HepG2 (cell line): ENCODE results near the gene MYO7A. TPM values are rescaled to one million over a fixed set of nuclear protein-coding genes. Genes with fewer than 3 reads are reported as not detected.

Experiments used
- ATF3 ChIP-seq: sonication (generic); formaldehyde crosslinking; IDR thresholded peaks from 2 replicates; pipeline ENCODE4 v1.4.0; 2020; ENCODE audit warnings: missing genetic modification reagents
- ATF4 ChIP-seq, 2 experiments: fragments of 450-650 bp in 1 of 2; sonication (generic) in 1 of 2; formaldehyde crosslinking; IDR thresholded peaks; 2 replicates each; pipeline versions ENCODE4 v1.5.0 to v1.8.0; 2020 to 2022; ENCODE audit warnings: mild to moderate bottlenecking in 1 of 2, missing genetic modification reagents in 1 of 2
- CTCF ChIP-seq: sonication (generic); formaldehyde crosslinking; IDR thresholded peaks from 2 replicates; pipeline ENCODE4 v1.5.0; 2020; ENCODE audit warnings: mild to moderate bottlenecking, missing genetic modification reagents, moderate library complexity
- FOXP4 ChIP-seq: sonication (generic); formaldehyde crosslinking; IDR thresholded peaks from 2 replicates; pipeline ENCODE4 v1.4.0; 2020; ENCODE audit warnings: missing genetic modification reagents
- IRF1 ChIP-seq: sonication (generic); formaldehyde crosslinking; IDR thresholded peaks from 2 replicates; pipeline ENCODE4 v1.4.0; 2020; ENCODE audit warnings: low read depth, mild to moderate bottlenecking, missing genetic modification reagents
- PHF20 ChIP-seq: sonication (generic); formaldehyde crosslinking; IDR thresholded peaks from 2 replicates; pipeline ENCODE4 v1.5.0; 2020; ENCODE audit warnings: mild to moderate bottlenecking, missing genetic modification reagents
- XRCC5 ChIP-seq: fragments of 200-400 bp; formaldehyde crosslinking; optimal IDR thresholded peaks from 2 replicates; pipeline ENCODE3; 2017; ENCODE audit warnings: mild to moderate bottlenecking, low read length
- YEATS2 ChIP-seq: sonication (generic); formaldehyde crosslinking; IDR thresholded peaks from 2 replicates; pipeline ENCODE4 v1.4.0; 2020; ENCODE audit warnings: missing genetic modification reagents, borderline replicate concordance
- ZNF230 ChIP-seq: sonication (generic); formaldehyde crosslinking; IDR thresholded peaks from 2 replicates; pipeline ENCODE4 v1.4.0; 2020; ENCODE audit warnings: mild to moderate bottlenecking, missing genetic modification reagents
- ZNF362 ChIP-seq: sonication (generic); formaldehyde crosslinking; IDR thresholded peaks from 2 replicates; pipeline ENCODE4 v1.4.0; 2020; ENCODE audit warnings: missing genetic modification reagents, mild to moderate bottlenecking, borderline replicate concordance
- ZNF768 ChIP-seq: sonication (generic); formaldehyde crosslinking; IDR thresholded peaks from 2 replicates; pipeline ENCODE4 v1.4.0; 2020; ENCODE audit warnings: missing genetic modification reagents
- ZNF883 ChIP-seq: sonication (generic); formaldehyde crosslinking; IDR thresholded peaks from 2 replicates; pipeline ENCODE4 v1.5.1; 2020; ENCODE audit warnings: mild to moderate bottlenecking, missing genetic modification reagents; ENCODE audit errors: not compliant biosample characterization
- polyA plus RNA-seq, 8 experiments: library from polyadenylated mRNA; depleted of rRNA in 3 of 8; stranded (reverse) in 7 of 8; unstranded in 1 of 8; fragments of >200 nt; fragmentation: Illumina TruSeq in 4 of 8; extraction: Trizol in 4 of 8; gene quantifications; 2 replicates each; pipeline versions ENCODE4 v1.2.1 to v1.2.3, GENCODE V29; 2011 to 2016; ENCODE audit warnings: low read depth in 4 of 8, missing spikeins in 1 of 8, mixed read lengths in 1 of 8; ENCODE audit not compliant: insufficient read depth in 1 of 8
- total RNA-seq, 5 experiments: library from RNA; depleted of rRNA; stranded (reverse); fragments of >200 nt; fragmentation: Illumina TruSeq; extraction: Trizol; gene quantifications; 2 replicates each; pipeline ENCODE4 v1.2.3, GENCODE V29; 2016; ENCODE audit warnings: low read depth in 1 of 5
- TF ChIP-seq, protein P1 (sequence below): IDR thresholded peaks from 2 replicates; pipeline ENCODE4 v1.6.1; 2016
- TF ChIP-seq, protein P2 (sequence below): sonication (generic); formaldehyde crosslinking; IDR thresholded peaks from 2 replicates; pipeline ENCODE4 v1.4.0; 2020; ENCODE audit warnings: missing genetic modification reagents

MYO7A gene
- total and polyA plus RNA-seq, 2 of the 13 experiments (the other 11 are each of a cell fraction or from before 2014, with no cell fraction given) = 7.5 to 10.0 TPM

DNA sequence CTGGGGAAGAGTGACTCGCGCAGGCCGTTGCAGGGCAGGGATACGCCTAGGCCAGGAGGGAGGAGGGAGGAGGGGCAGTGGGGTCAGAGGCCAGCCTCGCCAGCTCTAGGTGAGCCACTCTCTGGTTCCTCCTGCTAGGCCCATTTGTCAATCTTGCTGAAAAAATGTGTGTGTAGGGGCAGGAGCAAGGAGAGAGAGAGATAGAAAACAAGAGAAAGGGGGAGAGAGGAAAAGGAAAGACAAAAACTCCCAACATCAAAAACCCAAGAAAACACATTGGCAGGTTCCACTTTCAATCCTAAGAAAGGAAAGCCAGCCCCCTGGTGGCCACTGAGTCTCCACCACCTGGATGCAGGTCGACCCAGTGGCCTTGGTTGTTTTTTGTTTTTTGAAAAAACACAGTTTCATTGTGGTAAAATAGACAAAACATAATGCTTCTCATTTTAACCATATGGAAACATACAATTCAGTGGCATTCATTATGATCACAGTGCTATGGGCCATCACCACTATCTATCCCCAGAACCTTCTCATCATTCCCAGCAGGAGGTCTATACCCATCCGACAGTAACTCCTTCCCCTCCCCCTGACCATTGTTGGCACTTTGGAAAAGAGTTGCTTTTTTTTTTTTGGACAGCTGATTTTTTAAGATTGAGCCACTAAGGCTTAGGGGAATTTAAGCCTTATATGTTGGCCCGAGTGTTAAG lies 14.5 kb upstream of the MYO7A start (continued):
- TF ChIP-seq CTCF (CRISPR knock-in tag) = peak; percentile 66
- TF ChIP-seq ZNF883 (CRISPR knock-in tag) = no peak
- TF ChIP-seq PHF20 (CRISPR knock-in tag) = no peak
- no peak for TF ChIP-seq ZNF768
- no peak for TF ChIP-seq ZNF230 (CRISPR knock-in tag)
- peak; percentile 28 for TF ChIP-seq XRCC5
- TF ChIP-seq FOXP4 (CRISPR knock-in tag) = 0 out of 2 replicates have a peak, but pooled peaks have one; percentile 9
- TF ChIP-seq, protein P1, sequence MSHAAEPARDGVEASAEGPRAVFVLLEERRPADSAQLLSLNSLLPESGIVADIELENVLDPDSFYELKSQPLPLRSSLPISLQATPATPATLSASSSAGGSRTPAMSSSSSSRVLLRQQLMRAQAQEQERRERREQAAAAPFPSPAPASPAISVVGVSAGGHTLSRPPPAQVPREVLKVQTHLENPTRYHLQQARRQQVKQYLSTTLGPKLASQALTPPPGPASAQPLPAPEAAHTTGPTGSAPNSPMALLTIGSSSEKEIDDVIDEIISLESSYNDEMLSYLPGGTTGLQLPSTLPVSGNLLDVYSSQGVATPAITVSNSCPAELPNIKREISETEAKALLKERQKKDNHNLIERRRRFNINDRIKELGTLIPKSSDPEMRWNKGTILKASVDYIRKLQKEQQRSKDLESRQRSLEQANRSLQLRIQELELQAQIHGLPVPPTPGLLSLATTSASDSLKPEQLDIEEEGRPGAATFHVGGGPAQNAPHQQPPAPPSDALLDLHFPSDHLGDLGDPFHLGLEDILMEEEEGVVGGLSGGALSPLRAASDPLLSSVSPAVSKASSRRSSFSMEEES (CRISPR knock-in tag) = no peak
- TF ChIP-seq ATF3 (CRISPR knock-in tag) = no peak
- no peak for TF ChIP-seq YEATS2 (CRISPR knock-in tag)
- TF ChIP-seq ATF4 (CRISPR knock-in tag; IDR thresholded peaks at IDR 0.05) = no peak
- TF ChIP-seq ZNF362 (CRISPR knock-in tag) = peak; percentile 24; the same call in 1 of the 2 replicates
- TF ChIP-seq, protein P2, sequence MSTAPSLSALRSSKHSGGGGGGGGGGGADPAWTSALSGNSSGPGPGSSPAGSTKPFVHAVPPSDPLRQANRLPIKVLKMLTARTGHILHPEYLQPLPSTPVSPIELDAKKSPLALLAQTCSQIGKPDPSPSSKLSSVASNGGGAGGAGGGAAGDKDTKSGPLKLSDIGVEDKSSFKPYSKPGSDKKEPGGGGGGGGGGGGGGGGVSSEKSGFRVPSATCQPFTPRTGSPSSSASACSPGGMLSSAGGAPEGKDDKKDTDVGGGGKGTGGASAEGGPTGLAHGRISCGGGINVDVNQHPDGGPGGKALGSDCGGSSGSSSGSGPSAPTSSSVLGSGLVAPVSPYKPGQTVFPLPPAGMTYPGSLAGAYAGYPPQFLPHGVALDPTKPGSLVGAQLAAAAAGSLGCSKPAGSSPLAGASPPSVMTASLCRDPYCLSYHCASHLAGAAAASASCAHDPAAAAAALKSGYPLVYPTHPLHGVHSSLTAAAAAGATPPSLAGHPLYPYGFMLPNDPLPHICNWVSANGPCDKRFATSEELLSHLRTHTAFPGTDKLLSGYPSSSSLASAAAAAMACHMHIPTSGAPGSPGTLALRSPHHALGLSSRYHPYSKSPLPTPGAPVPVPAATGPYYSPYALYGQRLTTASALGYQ (CRISPR knock-in tag) = no peak
- TF ChIP-seq IRF1 = no peak
